Panc1 (cell line): ENCODE results near the gene NUTF2.

Experiments used
- POLR2AphosphoS5 ChIP-seq: IDR thresholded peaks from 2 replicates; pipeline ENCODE4 v1.6.1; 2012; ENCODE audit warnings: mild to moderate bottlenecking, low read depth, low read length, moderate library complexity
- SIN3A ChIP-seq: IDR thresholded peaks from 2 replicates; pipeline ENCODE4 v1.6.1; 2012; ENCODE audit warnings: low read depth, mild to moderate bottlenecking, low read length, moderate library complexity, borderline replicate concordance; ENCODE audit not compliant: insufficient read depth
- TCF7L2 ChIP-seq: IDR thresholded peaks from 2 replicates; pipeline ENCODE4 v1.6.1; 2011; ENCODE audit warnings: mild to moderate bottlenecking, low read depth, low read length, inconsistent platforms
- TF ChIP-seq, protein P1 (sequence below): fragments of 450-650 bp; IDR thresholded peaks from 2 replicates; pipeline ENCODE4 v1.5.1; 2017; ENCODE audit warnings: mild to moderate bottlenecking
- TF ChIP-seq, protein P2 (sequence below), 2 experiments: IDR thresholded peaks; 2 replicates each; pipeline ENCODE4 v1.6.1; 2011 to 2012; ENCODE audit warnings: low read depth in 2 of 2, control low read depth in 1 of 2, low read length in 1 of 2, mild to moderate bottlenecking in 1 of 2, moderate library complexity in 1 of 2; ENCODE audit not compliant: insufficient read depth in 1 of 2

DNA sequence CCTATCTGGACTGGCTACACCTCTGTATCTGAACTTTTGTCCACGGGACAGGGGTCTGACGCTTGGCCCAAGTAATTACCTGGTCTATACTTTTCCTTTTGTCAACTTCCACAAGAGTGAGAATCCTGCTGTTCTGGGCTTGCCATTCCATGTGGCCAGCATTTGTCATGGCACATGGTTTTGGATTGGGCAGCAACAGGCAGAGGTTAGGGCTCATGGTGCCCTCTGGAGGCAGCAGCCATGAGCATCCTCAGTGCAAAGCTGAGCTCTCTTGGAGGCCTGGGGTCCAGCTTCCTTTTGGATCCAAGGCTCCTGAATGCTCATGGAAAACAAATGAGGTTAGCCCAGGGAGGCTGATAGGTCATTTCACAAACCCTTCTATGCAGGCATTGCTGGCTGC lies 18.6 kb downstream of the NUTF2 start:
- TF ChIP-seq, protein P1, sequence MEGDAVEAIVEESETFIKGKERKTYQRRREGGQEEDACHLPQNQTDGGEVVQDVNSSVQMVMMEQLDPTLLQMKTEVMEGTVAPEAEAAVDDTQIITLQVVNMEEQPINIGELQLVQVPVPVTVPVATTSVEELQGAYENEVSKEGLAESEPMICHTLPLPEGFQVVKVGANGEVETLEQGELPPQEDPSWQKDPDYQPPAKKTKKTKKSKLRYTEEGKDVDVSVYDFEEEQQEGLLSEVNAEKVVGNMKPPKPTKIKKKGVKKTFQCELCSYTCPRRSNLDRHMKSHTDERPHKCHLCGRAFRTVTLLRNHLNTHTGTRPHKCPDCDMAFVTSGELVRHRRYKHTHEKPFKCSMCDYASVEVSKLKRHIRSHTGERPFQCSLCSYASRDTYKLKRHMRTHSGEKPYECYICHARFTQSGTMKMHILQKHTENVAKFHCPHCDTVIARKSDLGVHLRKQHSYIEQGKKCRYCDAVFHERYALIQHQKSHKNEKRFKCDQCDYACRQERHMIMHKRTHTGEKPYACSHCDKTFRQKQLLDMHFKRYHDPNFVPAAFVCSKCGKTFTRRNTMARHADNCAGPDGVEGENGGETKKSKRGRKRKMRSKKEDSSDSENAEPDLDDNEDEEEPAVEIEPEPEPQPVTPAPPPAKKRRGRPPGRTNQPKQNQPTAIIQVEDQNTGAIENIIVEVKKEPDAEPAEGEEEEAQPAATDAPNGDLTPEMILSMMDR = no peak; the same call in 1 of the 2 replicates
- TF ChIP-seq, protein P2, sequence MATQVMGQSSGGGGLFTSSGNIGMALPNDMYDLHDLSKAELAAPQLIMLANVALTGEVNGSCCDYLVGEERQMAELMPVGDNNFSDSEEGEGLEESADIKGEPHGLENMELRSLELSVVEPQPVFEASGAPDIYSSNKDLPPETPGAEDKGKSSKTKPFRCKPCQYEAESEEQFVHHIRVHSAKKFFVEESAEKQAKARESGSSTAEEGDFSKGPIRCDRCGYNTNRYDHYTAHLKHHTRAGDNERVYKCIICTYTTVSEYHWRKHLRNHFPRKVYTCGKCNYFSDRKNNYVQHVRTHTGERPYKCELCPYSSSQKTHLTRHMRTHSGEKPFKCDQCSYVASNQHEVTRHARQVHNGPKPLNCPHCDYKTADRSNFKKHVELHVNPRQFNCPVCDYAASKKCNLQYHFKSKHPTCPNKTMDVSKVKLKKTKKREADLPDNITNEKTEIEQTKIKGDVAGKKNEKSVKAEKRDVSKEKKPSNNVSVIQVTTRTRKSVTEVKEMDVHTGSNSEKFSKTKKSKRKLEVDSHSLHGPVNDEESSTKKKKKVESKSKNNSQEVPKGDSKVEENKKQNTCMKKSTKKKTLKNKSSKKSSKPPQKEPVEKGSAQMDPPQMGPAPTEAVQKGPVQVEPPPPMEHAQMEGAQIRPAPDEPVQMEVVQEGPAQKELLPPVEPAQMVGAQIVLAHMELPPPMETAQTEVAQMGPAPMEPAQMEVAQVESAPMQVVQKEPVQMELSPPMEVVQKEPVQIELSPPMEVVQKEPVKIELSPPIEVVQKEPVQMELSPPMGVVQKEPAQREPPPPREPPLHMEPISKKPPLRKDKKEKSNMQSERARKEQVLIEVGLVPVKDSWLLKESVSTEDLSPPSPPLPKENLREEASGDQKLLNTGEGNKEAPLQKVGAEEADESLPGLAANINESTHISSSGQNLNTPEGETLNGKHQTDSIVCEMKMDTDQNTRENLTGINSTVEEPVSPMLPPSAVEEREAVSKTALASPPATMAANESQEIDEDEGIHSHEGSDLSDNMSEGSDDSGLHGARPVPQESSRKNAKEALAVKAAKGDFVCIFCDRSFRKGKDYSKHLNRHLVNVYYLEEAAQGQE (IDR thresholded peaks at IDR 0.05; ENCODE audit: insufficient read depth in 1 of 2, low read depth in 2 of 2, low read length in 1 of 2) = no peak
- TF ChIP-seq SIN3A (no peak), POLR2AphosphoS5 (no peak), TCF7L2 (no peak)
